H1 (cell line): ENCODE results near the gene H6PD. TPM values are rescaled to one million over a fixed set of nuclear protein-coding genes. Genes with fewer than 3 reads are reported as not detected.

Experiments used
- CTCF ChIA-PET: fragments of 300-600 bp; sonication (Branson Sonifier 250); formaldehyde crosslinking; loops from one replicate; lab custom pipeline; 2021; ENCODE audit not compliant: partially characterized antibody; lab: Charles Lee
- POLR2A ChIA-PET: fragments of 300-600 bp; sonication (Branson Sonifier 250); formaldehyde crosslinking; loops from one replicate; lab custom pipeline; 2021; ENCODE audit warnings: inconsistent platforms; ENCODE audit not compliant: partially characterized antibody; lab: Charles Lee
- DNase-seq, 2 experiments: peaks; one replicate each; pipeline versions ENCODE4 v3.0.0 to v3.0.0-alpha.2; 2010 to 2022; ENCODE audit warnings: low spot score in 2 of 2, low read depth in 1 of 2, mixed read lengths in 1 of 2
- FAIRE-seq: peaks from 2 replicates; lab custom pipeline; 2011; peaks lifted over from hg19 to GRCh38; lab: Jason Lieb, UNC
- H2AFZ ChIP-seq: 2 replicates; pipeline ENCODE4 v1.8.1; 2012; ENCODE audit warnings: low read length, inconsistent platforms
- H2AK5ac ChIP-seq: 2 replicates; pipeline ENCODE4 v1.6.1; 2013; ENCODE audit warnings: low read depth, low read length
- H2BK120ac ChIP-seq: replicated peaks from 2 replicates; pipeline ENCODE3; 2013; ENCODE audit warnings: low read depth, low read length, inconsistent platforms
- H2BK12ac ChIP-seq: 2 replicates; pipeline ENCODE4 v1.6.1; 2013; ENCODE audit warnings: low read depth, low read length
- H2BK15ac ChIP-seq: 2 replicates; pipeline ENCODE4 v1.6.1; 2013; ENCODE audit warnings: low read length
- H2BK20ac ChIP-seq: 2 replicates; pipeline ENCODE4 v1.6.1; 2013; ENCODE audit warnings: low read length
- H2BK5ac ChIP-seq: 2 replicates; pipeline ENCODE4 v1.6.1; 2013; ENCODE audit warnings: low read depth, low read length
- H3K14ac ChIP-seq: 2 replicates; pipeline ENCODE4 v1.6.1; 2013; ENCODE audit warnings: inconsistent platforms; ENCODE audit not compliant: insufficient read length
- H3K18ac ChIP-seq: 2 replicates; pipeline ENCODE4 v1.6.1; 2013; ENCODE audit warnings: low read length; ENCODE audit errors: extremely low read depth
- H3K23ac ChIP-seq: 2 replicates; pipeline ENCODE4 v1.6.1; 2013; ENCODE audit warnings: inconsistent platforms; ENCODE audit not compliant: insufficient read length
- H3K23me2 ChIP-seq: 2 replicates; pipeline ENCODE4 v1.6.1; 2013; ENCODE audit warnings: low read depth, low read length
- H3K27ac ChIP-seq: 2 replicates; pipeline ENCODE4 v1.6.1; 2011; ENCODE audit warnings: low read depth, low read length, inconsistent platforms
- H3K27me3 ChIP-seq, 4 experiments: replicated peaks in 1 of 4; 1 replicate in 1 of 4; 2 replicates in 3 of 4; pipeline versions ENCODE4 v1.6.1 to v1.8.1; 2011 to 2013; ENCODE audit warnings: low read length in 3 of 4, mild to moderate bottlenecking in 3 of 4, inconsistent platforms in 2 of 4, mixed read lengths in 2 of 4, moderate library complexity in 1 of 4; ENCODE audit not compliant: control insufficient read depth in 3 of 4, insufficient read depth in 3 of 4; ENCODE audit errors: extremely low read depth in 1 of 4
- H3K36me3 ChIP-seq, 4 experiments: 2 replicates each; pipeline versions ENCODE4 v1.6.1 to v1.8.1; 2011 to 2013; ENCODE audit warnings: mild to moderate bottlenecking in 4 of 4, low read length in 3 of 4, moderate library complexity in 2 of 4, control low read depth in 1 of 4, inconsistent platforms in 1 of 4; ENCODE audit not compliant: insufficient read depth in 4 of 4, control insufficient read depth in 2 of 4
- H3K4ac ChIP-seq: replicated peaks from 2 replicates; pipeline ENCODE3; 2013; ENCODE audit warnings: low read length, low read depth, mixed read lengths, inconsistent platforms; ENCODE audit not compliant: insufficient read length
- H3K4me1 ChIP-seq, 4 experiments: replicated peaks in 1 of 4; 1 replicate in 1 of 4; 2 replicates in 3 of 4; pipeline versions ENCODE4 v1.6.1 to v1.8.1; 2011 to 2013; ENCODE audit warnings: low read length in 3 of 4, inconsistent platforms in 2 of 4, mixed read lengths in 1 of 4; ENCODE audit not compliant: insufficient read depth in 4 of 4, control insufficient read depth in 3 of 4
- H3K4me2 ChIP-seq, 2 experiments: 2 replicates each; pipeline versions ENCODE4 v1.6.1 to v1.8.1; 2011 to 2013; ENCODE audit warnings: low read depth in 2 of 2, low read length in 2 of 2, control low read depth in 1 of 2, inconsistent platforms in 1 of 2, mild to moderate bottlenecking in 1 of 2; ENCODE audit not compliant: insufficient read depth in 1 of 2
- H3K4me3 ChIP-seq, 4 experiments: fragments of 200-600, 300-600 bp in 1 of 4; sonication (generic), shearing (Covaris generic), sonication (Bioruptor Twin) in 1 of 4; 2 replicates each; pipeline versions ENCODE4 v1.5.1 to v1.8.1; 2011 to 2016; ENCODE audit warnings: low read length in 4 of 4, low read depth in 3 of 4, control low read depth in 2 of 4, inconsistent platforms in 2 of 4, mild to moderate bottlenecking in 2 of 4, mixed read lengths in 1 of 4, moderate library complexity in 1 of 4; ENCODE audit not compliant: insufficient read depth in 2 of 4; ENCODE audit errors: extremely low read depth in 1 of 4
- H3K56ac ChIP-seq: replicated peaks from 2 replicates; pipeline ENCODE3; 2013; ENCODE audit warnings: low read depth, mild to moderate bottlenecking, mixed read lengths, low read length, inconsistent platforms; ENCODE audit not compliant: insufficient read length
- H3K79me1 ChIP-seq: 2 replicates; pipeline ENCODE4 v1.6.1; 2013; ENCODE audit warnings: low read depth, low read length, control low read depth
- H3K79me2 ChIP-seq, 2 experiments: 2 replicates each; pipeline versions ENCODE4 v1.6.1 to v1.8.1; 2012 to 2013; ENCODE audit warnings: low read length in 2 of 2, mild to moderate bottlenecking in 2 of 2, inconsistent platforms in 1 of 2; ENCODE audit not compliant: insufficient read depth in 2 of 2, control insufficient read depth in 1 of 2
- H3K9ac ChIP-seq, 4 experiments: replicated peaks in 1 of 4; 1 replicate in 1 of 4; 2 replicates in 3 of 4; pipeline versions ENCODE4 v1.6.1 to v1.8.1; 2011 to 2013; ENCODE audit warnings: low read depth in 3 of 4, low read length in 3 of 4, control low read depth in 2 of 4, mild to moderate bottlenecking in 2 of 4, moderate library complexity in 2 of 4, inconsistent platforms in 1 of 4; ENCODE audit errors: extremely low read depth in 1 of 4
- H3K9me3 ChIP-seq, 2 experiments: 2 replicates each; pipeline versions ENCODE4 v1.6.1 to v1.8.1; 2012 to 2013; ENCODE audit warnings: mild to moderate bottlenecking in 2 of 2, moderate library complexity in 2 of 2, control low read depth in 1 of 2, inconsistent platforms in 1 of 2, low read depth in 1 of 2, low read length in 1 of 2, mixed read lengths in 1 of 2; ENCODE audit not compliant: insufficient read depth in 2 of 2
- H4K20me1 ChIP-seq, 2 experiments: replicated peaks in 1 of 2; 2 replicates each; pipeline versions ENCODE3 to v1.8.1; 2011 to 2013; ENCODE audit warnings: inconsistent platforms in 2 of 2, low read length in 2 of 2, mild to moderate bottlenecking in 1 of 2; ENCODE audit not compliant: insufficient read depth in 2 of 2, control insufficient read depth in 1 of 2
- H4K5ac ChIP-seq: 2 replicates; pipeline ENCODE4 v1.6.1; 2013; ENCODE audit warnings: low read length, low read depth, mixed read lengths, inconsistent platforms; ENCODE audit not compliant: insufficient read length
- H4K8ac ChIP-seq: 2 replicates; pipeline ENCODE4 v1.8.0; 2013; ENCODE audit warnings: mild to moderate bottlenecking, moderate library complexity, low read length, inconsistent platforms; ENCODE audit not compliant: insufficient read depth; ENCODE audit errors: extremely low read depth
- H4K91ac ChIP-seq: replicated peaks from 2 replicates; pipeline ENCODE3; 2013; ENCODE audit warnings: low read length, mixed read lengths, inconsistent platforms; ENCODE audit not compliant: insufficient read length
- GTF2F1 ChIP-seq: IDR thresholded peaks from 2 replicates; pipeline ENCODE4 v1.6.1; 2012; ENCODE audit warnings: low read depth, low read length, improper control_type of control experiment, borderline replicate concordance
- JUND ChIP-seq: IDR thresholded peaks from 2 replicates; pipeline ENCODE4 v1.6.1; 2011; ENCODE audit warnings: mild to moderate bottlenecking, improper control_type of control experiment, low read length
- MAFK ChIP-seq: IDR thresholded peaks from 2 replicates; pipeline ENCODE4 v1.6.1; 2012; ENCODE audit warnings: low read depth, mild to moderate bottlenecking, improper control_type of control experiment, low read length
- RAD21 ChIP-seq, 2 experiments: IDR thresholded peaks in 1 of 2; conservative IDR thresholded peaks in 1 of 2; 2 replicates each; pipeline ENCODE4 v1.6.1; 2011; ENCODE audit warnings: low read depth in 2 of 2, low read length in 2 of 2, improper control_type of control experiment in 1 of 2, inconsistent platforms in 1 of 2, mild to moderate bottlenecking in 1 of 2, moderate library complexity in 1 of 2
- WGBS, 2 experiments: shearing (Covaris generic) in 1 of 2; methylation state at CpG; one replicate each; pipeline versions ENCODE4 v1.1.6 to v1.1.7; 2013 to 2015; ENCODE audit warnings: low lambda C conversion rate in 2 of 2, mixed read lengths in 2 of 2, inconsistent platforms in 1 of 2, low coverage in 1 of 2, missing lambda C conversion rate in 1 of 2; ENCODE audit not compliant: insufficient replicate concordance in 2 of 2, insufficient coverage in 1 of 2, insufficient read length in 1 of 2; ENCODE audit errors: extremely low coverage in 1 of 2, missing lambda C conversion rate in 1 of 2; 5-methylcytosine and 5-hydroxymethylcytosine counted together
- polyA plus RNA-seq, 7 experiments: library from polyadenylated mRNA; depleted of rRNA in 3 of 7; stranded (reverse) in 5 of 7; unstranded in 2 of 7; fragments of >200 nt in 5 of 7; fragments of 200-250 nt in 2 of 7; gene quantifications; 1 replicate in 5 of 7; 2 replicates in 1 of 7; 4 replicates in 1 of 7; pipeline versions ENCODE4 v1.2.1 to v1.2.3, GENCODE V29; 2011 to 2013; ENCODE audit warnings: missing spikeins in 2 of 7, mixed read lengths in 2 of 7
- total RNA-seq: library from RNA; stranded (reverse); fragmentation: NEBNext Ultra II Directional; extraction: Animal tissue kit (Norgen Biotek cat#: 25700); gene quantifications from 2 replicates; pipeline ENCODE4 v1.2.1, GENCODE V29; 2021
- TF ChIP-seq, protein P1 (sequence below): IDR thresholded peaks from 2 replicates; pipeline ENCODE4 v1.6.1; 2011; ENCODE audit warnings: low read depth, mild to moderate bottlenecking, low read length; ENCODE audit not compliant: insufficient read depth

H6PD gene
- total and polyA plus RNA-seq, 2 of the 8 experiments (the other 6 are each of a cell fraction or from before 2014, with no cell fraction given) = 3.6 to 3.8 TPM

DNA sequence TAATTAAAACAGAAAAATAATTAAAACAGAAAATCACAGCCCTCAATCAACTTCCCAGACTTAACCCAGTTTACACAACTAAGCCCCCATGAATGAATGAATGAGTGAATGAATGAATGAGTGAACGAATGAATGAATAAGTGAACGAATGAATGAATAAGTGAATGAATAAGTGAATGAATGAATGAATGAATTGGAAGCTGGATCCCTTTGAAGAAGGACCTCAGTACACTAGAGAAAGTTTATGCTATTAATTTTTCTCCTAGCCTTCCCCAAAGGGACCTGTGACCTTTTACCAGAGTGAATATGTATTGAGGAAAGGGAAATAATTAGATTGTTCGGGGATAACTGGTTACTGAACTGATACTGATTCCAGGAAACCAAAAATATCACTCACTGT is 63.7 kb downstream of the H6PD start:
- Histone ChIP-seq H3K56ac (no peak overlapping the region), H4K91ac (no peak overlapping the region), H3K4ac (no peak overlapping the region), H3K4me3 (no peak overlapping the region), H2BK5ac (no peak overlapping the region), H2BK20ac (no peak overlapping the region), H3K9me3 (no peaks in the 10 kb centered on the region), H4K5ac (no peak overlapping the region), H3K27ac (no peak overlapping the region), H4K8ac (no peak overlapping the region; the same call in 1 of the 2 replicates), H3K4me1 (peaks cover 0 to 6% (median 4%) of the 10 kb centered on the region in 4 experiments; a peak in 3 of 7 replicates), H2BK120ac (no peak overlapping the region), H2AK5ac (no peak overlapping the region), H3K14ac (no peak overlapping the region), H4K20me1 (peaks cover 0 to 22% of the 10 kb centered on the region in 2 experiments), H3K23ac (no peak overlapping the region), H3K79me1 (peaks cover 11% of the 10 kb centered on the region), H3K18ac (no peak overlapping the region), H3K9ac (no peak overlapping the region), H3K36me3 (no peaks in the 10 kb centered on the region), H2BK12ac (no peak overlapping the region), H3K79me2 (no peaks in the 10 kb centered on the region; a peak in 2 of 4 replicates), H3K4me2 (no peak overlapping the region), H3K27me3 (peaks cover 0 to 10% (median 9%) of the 10 kb centered on the region in 4 experiments; a peak in 6 of 7 replicates), H2AFZ (no peak overlapping the region), H2BK15ac (no peak overlapping the region), H3K23me2 (peaks cover 6% of the 10 kb centered on the region)
- no peak for DNase-seq
- POLR2A ChIA-PET = no interaction called here
- TF ChIP-seq JUND = no peak
- TF ChIP-seq GTF2F1 = no peak
- no peak for TF ChIP-seq MAFK
- no peak for TF ChIP-seq RAD21 (IDR thresholded peaks at IDR 0.05 in 1 of 2, conservative IDR thresholded peaks at IDR 0.05 in 1 of 2; ENCODE audit: low read depth in 2 of 2, low read length in 2 of 2)
- TF ChIP-seq, protein P1, sequence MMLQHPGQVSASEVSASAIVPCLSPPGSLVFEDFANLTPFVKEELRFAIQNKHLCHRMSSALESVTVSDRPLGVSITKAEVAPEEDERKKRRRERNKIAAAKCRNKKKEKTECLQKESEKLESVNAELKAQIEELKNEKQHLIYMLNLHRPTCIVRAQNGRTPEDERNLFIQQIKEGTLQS = no peak
- FAIRE-seq = no peak
- CTCF ChIA-PET = interaction anchor here (0.9 to 1.3 kb wide), 5 partner anchors 11 to 157 kb away, joined by 3 to 6 read pairs (median 3); no protein-coding TSS in a partner anchor
- WGBS, 2 experiments = 37% methylated on average over 3 of the region's 3 CpGs; no CpG with 5 or more reads in 1 of the 2 experiments
